Measurements from ENCODE around the gene SELENOK. TPM values are rescaled to one million over a fixed set of nuclear protein-coding genes. Genes with fewer than 3 reads are reported as not detected.

SELENOK gene
- total and polyA plus RNA-seq, 2 of the 13 experiments (the other 11 are each of a cell fraction or from before 2014, with no cell fraction given) = 67.0 to 81.0 TPM

- Histone ChIP-seq H2AFZ (ENCODE audit: low read length) (peak overlapping the region; percentile 71), H3K27ac (ENCODE audit: extremely low read length, insufficient read depth, low read length) (peak overlapping the region; percentile 79), H3K4me1 (ENCODE audit: insufficient read depth, low read length) (peaks cover 26% of the 10 kb centered on the region), H3K9ac (ENCODE audit: insufficient read depth, low read depth, low read length) (peak overlapping the region; percentile 92), H3K4me3 (replicated peaks in 1 of 3; ENCODE audit: insufficient read depth in 1 of 3, low read depth in 2 of 3, low read length in 3 of 3) (peak overlapping the region; percentile 50 to 97 (median 62)), H3K79me2 (ENCODE audit: insufficient read depth, low read length) (peaks cover 39% of the 10 kb centered on the region), H4K20me1 (ENCODE audit: insufficient read depth, low read length) (peaks cover 2% of the 10 kb centered on the region; the same call in 1 of the 2 replicates), H3K36me3 (replicated peaks in 1 of 2; ENCODE audit: control insufficient read depth in 1 of 2, insufficient read depth in 2 of 2, low read length in 2 of 2) (peaks cover 0 to 11% of the 10 kb centered on the region in 2 experiments; a peak in 1 of 5 replicates), H3K4me2 (ENCODE audit: low read depth, low read length) (peak overlapping the region; percentile 91), H3K27me3 (ENCODE audit: control insufficient read depth in 1 of 2, insufficient read depth in 2 of 2, low read length in 2 of 2) (no peaks in the 10 kb centered on the region; a peak in 1 of 5 replicates), H3K9me3 (ENCODE audit: low read length) (no peaks in the 10 kb centered on the region)
- DNase-seq (ENCODE audit: low spot score) (peak; percentile 2), ATAC-seq (no peak), FAIRE-seq (peak; percentile 21)
- in situ Hi-C loops (cut with HindIII; ENCODE audit: extremely low pct_ligation_motif_present, low pct_unique_long_range_greater_than_20kb) = no loop called here
- POLR2A ChIA-PET = interaction anchor here (1.0 to 3.3 kb wide), 7 partner anchors 9 to 545 kb away, joined by 4 to 50 read pairs (median 5); partner anchors contain the start of genes ACTR8 and DCP1A
- no peak for TF ChIP-seq TCF7L2 (IDR thresholded peaks at IDR 0.05; ENCODE audit: low read depth, low read length)
- TF ChIP-seq ARID2 (CRISPR knock-in tag; IDR thresholded peaks at IDR 0.05; ENCODE audit: borderline replicate concordance) = 0 out of 2 replicates have a peak, but pooled peaks have one; percentile 35
- 0 out of 2 replicates have a peak, but pooled peaks have one; percentile 13 for TF ChIP-seq SNAPC2 (CRISPR knock-in tag; IDR thresholded peaks at IDR 0.05)
- CTCF ChIA-PET (ENCODE audit: low intra/inter-chr PET ratio, low total read pairs) = no interaction called here
- TSS peak; percentile 95 for BruUV-seq (replicated peaks)
- intact Hi-C loops (cut with micrococcal nuclease; ENCODE audit: unreplicated experiment) = no loop called here
- WGBS (ENCODE audit: low lambda C conversion rate) = 35% methylated on average over 4 of the region's 4 CpGs
Measured at GRCh38 chr3:53892286-53892637, 603 bp upstream of the SELENOK start.

GRCh38 chr3:53890726-53891475 is 758 bp downstream of the SELENOK start:
- no peak for FAIRE-seq
- in situ Hi-C loops (cut with HindIII; ENCODE audit: extremely low pct_ligation_motif_present, low pct_unique_long_range_greater_than_20kb) = no loop called here
- ChIA-PET POLR2A (interaction anchor here (1.3 to 3.3 kb wide), 7 partner anchors 9 to 543 kb away, joined by 3 to 50 read pairs (median 5); partner anchors contain the start of genes ACTR8 and DCP1A), CTCF (ENCODE audit: low intra/inter-chr PET ratio, low total read pairs) (no interaction called here)
- Histone ChIP-seq H2AFZ (ENCODE audit: low read length) (no peak overlapping the region), H3K27me3 (ENCODE audit: control insufficient read depth in 1 of 2, insufficient read depth in 2 of 2, low read length in 2 of 2) (no peaks in the 10 kb centered on the region; a peak in 1 of 5 replicates), H3K36me3 (replicated peaks in 1 of 2; ENCODE audit: control insufficient read depth in 1 of 2, insufficient read depth in 2 of 2, low read length in 2 of 2) (peaks cover 1 to 20% of the 10 kb centered on the region in 2 experiments; a peak in 2 of 5 replicates), H3K4me2 (ENCODE audit: low read depth, low read length) (peak overlapping the region; percentile 83), H3K27ac (ENCODE audit: extremely low read length, insufficient read depth, low read length) (peak overlapping the region; percentile 82), H4K20me1 (ENCODE audit: insufficient read depth, low read length) (peaks cover 2% of the 10 kb centered on the region; the same call in 1 of the 2 replicates), H3K79me2 (ENCODE audit: insufficient read depth, low read length) (peaks cover 39% of the 10 kb centered on the region), H3K4me1 (ENCODE audit: insufficient read depth, low read length) (peaks cover 26% of the 10 kb centered on the region), H3K9ac (ENCODE audit: insufficient read depth, low read depth, low read length) (peak overlapping the region; percentile 92), H3K4me3 (replicated peaks in 1 of 3; ENCODE audit: insufficient read depth in 1 of 3, low read depth in 2 of 3, low read length in 3 of 3) (peak overlapping the region; percentile 89 to 100 (median 97)), H3K9me3 (ENCODE audit: low read length) (no peaks in the 10 kb centered on the region)
- DNase-seq (ENCODE audit: low spot score) = peak; percentile 44
- TSS peak; percentile 77 for BruUV-seq (replicated peaks)
- 2% methylated on average over 21 of the region's 21 CpGs for WGBS (ENCODE audit: low lambda C conversion rate)
- ATAC-seq = peak; percentile 58
- intact Hi-C loops (cut with micrococcal nuclease; ENCODE audit: unreplicated experiment) = loop anchor here (2.0 kb wide), 1 partner anchor 48 kb away; no protein-coding TSS in a partner anchor
- peak; percentile 22 to 26; a peak in 1 of 4 replicates for TF ChIP-seq MAFK (conservative IDR thresholded peaks at IDR 0.05 in 1 of 2, IDR thresholded peaks at IDR 0.05 in 1 of 2; ENCODE audit: low read length in 2 of 2)
- peak; percentile 73 for TF ChIP-seq CREB1 (IDR thresholded peaks at IDR 0.05)
- TF ChIP-seq CREB1 (CRISPR knock-in tag; IDR thresholded peaks at IDR 0.05) = peak; percentile 45; the same call in 1 of the 2 replicates
- no peak for TF ChIP-seq XRCC5 (optimal IDR thresholded peaks at IDR 0.05; ENCODE audit: low read length)
- TF ChIP-seq HNF4A (CRISPR knock-in tag; IDR thresholded peaks at IDR 0.05) = 0 out of 2 replicates have a peak, but pooled peaks have one; percentile 2
- no peak for TF ChIP-seq MAFG (CRISPR knock-in tag; IDR thresholded peaks at IDR 0.05)
- TF ChIP-seq DDIT3 (CRISPR knock-in tag; IDR thresholded peaks at IDR 0.05) = no peak
- TF ChIP-seq HCFC1 (IDR thresholded peaks at IDR 0.05; ENCODE audit: low read depth, low read length) = no peak
- TF ChIP-seq ZMYM3 (CRISPR knock-in tag; IDR thresholded peaks at IDR 0.05) = no peak
- no peak for TF ChIP-seq LCORL (IDR thresholded peaks at IDR 0.05)
- no peak for TF ChIP-seq LCORL (CRISPR knock-in tag; IDR thresholded peaks at IDR 0.05)
- TF ChIP-seq HNRNPK (IDR thresholded peaks at IDR 0.05; ENCODE audit: low read depth, low read length, poor library complexity, severe bottlenecking) = no peak
- TF ChIP-seq ZNF143 (CRISPR knock-in tag; IDR thresholded peaks at IDR 0.05) = no peak
- peak; percentile 48; the same call in 1 of the 2 replicates for TF ChIP-seq MAFF (IDR thresholded peaks at IDR 0.05; ENCODE audit: low read depth, low read length)
- TF ChIP-seq NBN (conservative IDR thresholded peaks at IDR 0.05) = no peak
- no peak for TF ChIP-seq ZNF747 (CRISPR knock-in tag; IDR thresholded peaks at IDR 0.05; ENCODE audit: borderline replicate concordance)
- TF ChIP-seq ARNT (IDR thresholded peaks at IDR 0.05) = no peak
